Stimulated activated CD8-positive, alpha-beta memory T cell treated with anti-CD3 and anti-CD28 coated beads, Interleukin-4, amount 100 ng/mL, for 1 hour (primary cell): ENCODE measurements around the gene TMEM256.
A peak's percentile ranks its signal among the peaks of the same experiment; 100 is the strongest.

Source experiments
- DNase-seq, 2 donors: peaks; one replicate each; pipeline ENCODE4 v3.0.0-alpha.2; 2020; ENCODE audit warnings: low read depth in 2 of 2, low spot score in 1 of 2

Gene TMEM256

DNA sequence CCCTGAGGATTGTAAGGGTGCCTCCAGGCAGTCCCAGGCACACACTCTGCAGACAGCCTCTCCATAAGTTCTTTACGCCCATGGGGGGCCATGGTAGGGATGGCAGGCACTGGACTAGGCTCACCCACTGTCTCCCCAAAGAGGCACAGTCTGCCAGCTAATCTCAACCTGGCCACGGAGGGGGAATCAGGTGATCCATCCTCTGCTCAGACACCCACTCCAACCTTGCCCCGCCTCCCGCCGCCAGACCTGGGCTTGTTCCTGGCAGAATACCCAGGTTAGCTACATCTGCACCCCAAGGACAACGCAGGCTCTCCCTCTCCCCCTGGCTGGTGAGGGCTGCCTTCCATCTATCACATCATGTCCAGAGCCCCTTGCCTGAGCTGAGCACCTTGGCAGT is 5.0 kb upstream of the TMEM256 start:
- DNase-seq = no peak

DNA sequence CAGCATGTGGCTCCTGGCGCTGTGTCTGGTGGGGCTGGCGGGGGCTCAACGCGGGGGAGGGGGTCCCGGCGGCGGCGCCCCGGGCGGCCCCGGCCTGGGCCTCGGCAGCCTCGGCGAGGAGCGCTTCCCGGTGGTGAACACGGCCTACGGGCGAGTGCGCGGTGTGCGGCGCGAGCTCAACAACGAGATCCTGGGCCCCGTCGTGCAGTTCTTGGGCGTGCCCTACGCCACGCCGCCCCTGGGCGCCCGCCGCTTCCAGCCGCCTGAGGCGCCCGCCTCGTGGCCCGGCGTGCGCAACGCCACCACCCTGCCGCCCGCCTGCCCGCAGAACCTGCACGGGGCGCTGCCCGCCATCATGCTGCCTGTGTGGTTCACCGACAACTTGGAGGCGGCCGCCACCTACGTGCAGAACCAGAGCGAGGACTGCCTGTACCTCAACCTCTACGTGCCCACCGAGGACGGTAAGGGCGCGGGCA is 4.4 kb upstream of the TMEM256 start:
- no peak for DNase-seq

DNA sequence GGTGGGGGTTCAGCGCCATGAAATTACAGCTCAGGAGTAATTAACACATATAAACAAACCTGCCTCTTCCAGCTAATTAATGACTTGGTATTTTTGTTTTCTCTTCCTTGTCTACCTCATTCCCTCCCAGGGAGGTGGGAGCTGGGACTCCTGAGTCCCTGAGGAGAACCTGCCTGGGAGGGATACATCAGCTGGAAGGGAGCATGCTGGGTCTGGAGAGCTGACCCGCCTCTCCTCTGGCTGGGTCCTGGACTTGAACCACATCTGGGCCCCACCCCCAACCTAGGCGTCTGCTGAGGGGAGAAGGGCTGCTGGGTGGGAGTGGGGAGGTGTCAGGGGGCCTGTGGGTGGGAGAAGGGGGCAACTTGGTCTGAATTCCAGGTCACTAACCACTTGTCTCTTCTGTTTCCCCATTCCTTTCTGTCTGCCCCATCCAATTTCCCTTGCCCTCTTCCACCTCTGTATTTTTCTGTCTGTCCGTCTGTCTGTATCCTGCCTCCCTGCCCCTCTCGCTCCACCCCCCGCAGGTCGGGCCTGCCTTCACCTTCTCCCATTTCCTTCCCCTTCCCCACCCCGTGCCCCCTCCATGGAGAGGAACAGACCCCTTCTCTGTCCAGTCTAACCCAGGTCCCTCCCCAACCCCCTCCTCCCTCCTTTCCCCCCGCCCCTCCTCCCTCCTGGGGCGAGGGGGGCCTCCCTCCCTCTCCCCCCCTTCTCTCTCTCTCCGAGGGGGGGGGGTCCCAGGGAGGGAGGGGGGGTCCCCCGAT is 3.8 kb upstream of the TMEM256 start, which contains the start of gene NLGN2:
Gene NLGN2 (plus strand): TSS at position 361 of the 767 bp plus-strand sequence. CDS start 411 bp downstream, outside the sequence.
- DNase-seq = no peak

DNA sequence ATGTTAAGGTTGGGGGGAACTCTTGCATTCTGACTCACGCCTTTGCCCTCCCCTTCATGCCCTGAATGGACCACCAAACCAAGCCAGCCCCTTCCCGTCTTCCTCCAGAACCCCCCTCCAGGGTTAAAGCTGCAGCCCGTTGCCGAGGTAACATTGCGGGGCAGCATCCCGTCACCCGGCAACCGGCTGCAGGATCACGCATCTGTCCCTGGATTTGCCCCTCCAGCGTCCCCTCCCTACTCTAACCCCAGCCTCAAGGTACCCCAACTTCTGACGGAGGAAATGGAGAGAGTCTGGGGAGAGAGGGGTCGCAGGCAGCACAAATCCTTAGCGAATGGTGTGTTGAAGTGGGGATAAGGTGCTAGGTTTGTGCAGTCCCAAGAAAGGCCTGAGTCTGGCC is 3.2 kb upstream of the TMEM256 start:
- no peak for DNase-seq

DNA sequence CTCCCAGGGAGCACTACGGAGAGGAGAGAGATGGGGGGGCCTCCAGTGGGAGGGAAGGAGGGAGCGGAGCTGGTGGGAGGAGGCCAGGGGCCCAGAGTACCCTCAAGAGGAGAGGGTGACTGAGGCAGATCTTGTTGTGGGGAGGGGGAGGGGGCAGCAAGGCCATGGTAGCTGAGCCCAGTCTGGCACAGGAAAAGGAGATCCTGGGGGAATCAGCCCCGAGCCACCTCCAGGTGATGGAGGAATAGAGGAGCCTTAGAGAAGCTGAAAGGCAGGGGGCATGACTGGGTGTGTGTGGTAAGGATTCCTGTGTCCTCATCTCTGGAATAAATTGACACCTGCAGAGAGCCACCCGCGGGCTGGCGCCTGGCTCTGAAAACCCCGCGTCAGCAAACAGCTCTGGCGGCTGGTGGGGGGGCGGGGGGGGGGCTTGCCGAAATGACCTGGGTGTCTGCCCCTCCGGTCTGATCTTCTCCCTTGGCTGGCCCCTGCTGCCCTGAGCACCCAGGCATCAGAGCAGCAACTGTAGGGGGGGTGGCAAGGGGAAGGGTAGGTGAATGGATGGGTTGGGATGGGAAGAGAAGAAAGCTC is 2.4 kb upstream of the TMEM256 start:
- DNase-seq = no peak

DNA sequence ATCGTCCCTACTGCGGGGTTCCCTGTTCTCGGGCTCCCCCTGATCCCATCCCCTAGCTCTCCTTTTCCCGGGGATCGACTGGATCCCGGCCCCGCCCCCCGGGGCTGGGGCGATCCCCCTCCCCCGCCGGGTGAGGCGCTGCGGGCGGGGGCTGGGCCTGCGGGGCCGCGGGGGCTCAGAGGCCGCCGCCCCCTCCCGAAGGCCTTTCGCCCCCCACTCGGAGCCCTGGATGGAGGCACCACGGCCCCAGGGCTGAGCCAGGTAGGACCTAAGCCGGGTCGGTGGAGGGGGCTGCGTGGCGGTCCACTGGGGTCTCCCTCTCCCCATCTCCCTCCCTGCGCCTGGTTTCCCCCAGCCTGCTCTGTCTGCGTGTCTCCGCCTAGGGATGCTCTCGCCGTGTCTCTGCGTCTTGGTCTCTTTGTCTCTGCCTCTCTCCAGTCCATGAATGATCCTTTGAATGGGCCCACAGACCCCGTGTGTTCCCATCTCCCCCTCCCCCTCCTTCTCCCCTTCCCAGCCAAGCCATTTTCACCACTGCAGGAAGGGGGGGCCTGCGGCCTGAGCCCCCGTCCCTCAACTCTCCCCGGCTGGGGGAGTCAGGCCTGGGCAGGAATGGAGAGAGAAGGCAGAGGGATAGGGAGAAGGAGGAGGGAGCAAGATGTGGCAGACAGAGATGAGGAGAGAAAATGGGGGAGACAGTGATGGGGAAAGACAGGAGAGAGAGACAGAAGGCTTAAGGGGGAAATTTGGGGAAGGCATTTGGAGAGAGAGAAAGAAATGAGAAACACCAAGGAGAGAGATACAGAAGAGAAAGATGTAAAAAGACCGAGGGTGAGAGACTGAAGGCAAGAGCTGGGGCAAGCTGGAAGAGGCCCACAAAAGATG is 1.7 kb upstream of the TMEM256 start:
- no peak for DNase-seq

DNA sequence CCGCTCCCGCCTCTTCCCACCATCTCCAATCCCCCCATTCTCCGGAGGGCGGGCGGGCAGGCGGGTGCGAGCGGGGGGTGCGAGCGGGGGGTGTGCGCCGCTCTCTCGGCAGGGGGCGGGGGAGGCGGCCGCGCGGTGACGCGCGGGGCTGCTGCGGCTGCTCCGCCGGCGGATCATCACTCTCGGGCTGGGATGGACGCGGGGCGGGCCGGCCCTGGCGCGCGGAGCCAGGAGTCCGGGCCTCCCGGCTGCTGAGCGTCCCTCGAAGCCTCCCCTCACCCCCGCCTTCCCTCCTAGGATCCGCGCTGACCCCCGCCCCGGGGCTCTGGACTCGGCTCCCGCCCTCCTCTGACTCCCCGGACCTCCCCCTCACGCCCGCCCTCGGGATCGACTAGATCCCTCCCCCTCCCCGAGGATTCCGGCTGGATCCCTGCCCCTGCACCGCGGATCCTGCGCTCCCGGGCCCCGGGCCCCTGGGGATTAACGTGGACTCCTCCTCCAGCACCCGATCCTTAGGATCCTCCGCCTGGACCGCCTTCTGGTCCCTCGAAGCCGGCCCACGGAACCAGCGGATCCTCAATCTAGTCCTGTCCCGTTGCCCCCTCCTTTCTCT is 946 bp upstream of the TMEM256 start:
- peak in 1 of 2 donors; percentile 45 for DNase-seq

DNA sequence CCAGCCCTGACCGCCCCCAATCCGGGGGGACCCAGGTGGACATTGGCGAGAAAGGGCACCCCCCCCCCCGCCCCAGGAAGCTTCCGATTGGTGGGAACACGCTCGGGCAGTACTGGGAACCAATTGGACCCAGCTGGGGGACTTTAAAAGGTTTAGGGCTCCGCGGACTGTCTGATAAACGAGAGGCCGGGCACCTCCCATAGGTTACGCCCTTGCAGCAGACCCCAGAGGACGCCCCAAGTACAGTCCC is 245 bp downstream of the TMEM256 start:
- no peak for DNase-seq

DNA sequence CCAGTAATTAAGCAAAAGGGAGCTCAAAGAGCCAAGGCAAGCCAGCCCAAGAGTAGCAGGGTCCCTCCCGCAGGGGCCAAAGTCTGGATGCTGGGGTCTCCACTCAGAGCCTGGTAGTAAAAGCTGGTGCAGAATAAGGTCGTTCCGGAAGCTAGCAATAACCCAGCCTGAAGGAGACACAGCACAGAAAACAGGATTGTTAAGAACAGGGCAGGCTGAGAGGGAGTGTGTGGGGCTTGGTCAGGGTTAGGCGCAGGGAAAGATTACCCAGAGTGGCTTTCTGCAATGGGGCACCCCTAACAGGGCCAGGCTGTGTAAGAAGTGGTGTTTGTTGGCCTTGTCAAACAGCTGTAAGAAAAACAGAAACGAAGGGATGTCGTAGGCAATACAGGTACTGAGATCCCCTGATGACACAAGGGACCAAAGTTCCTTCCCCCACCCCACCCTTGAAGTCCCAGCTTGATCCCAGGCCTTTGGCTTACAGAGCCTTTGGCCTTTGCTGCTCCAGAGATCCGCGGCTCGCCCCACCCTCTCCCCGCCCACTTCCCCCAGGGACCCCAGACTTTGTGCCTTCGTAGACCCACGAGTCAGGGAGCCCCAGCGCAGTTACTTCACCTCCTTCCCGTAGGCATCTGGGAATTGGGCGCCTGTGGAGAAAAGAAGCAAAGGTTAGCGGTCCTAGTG is 712 bp downstream of the TMEM256 start:
- no peak for DNase-seq

DNA sequence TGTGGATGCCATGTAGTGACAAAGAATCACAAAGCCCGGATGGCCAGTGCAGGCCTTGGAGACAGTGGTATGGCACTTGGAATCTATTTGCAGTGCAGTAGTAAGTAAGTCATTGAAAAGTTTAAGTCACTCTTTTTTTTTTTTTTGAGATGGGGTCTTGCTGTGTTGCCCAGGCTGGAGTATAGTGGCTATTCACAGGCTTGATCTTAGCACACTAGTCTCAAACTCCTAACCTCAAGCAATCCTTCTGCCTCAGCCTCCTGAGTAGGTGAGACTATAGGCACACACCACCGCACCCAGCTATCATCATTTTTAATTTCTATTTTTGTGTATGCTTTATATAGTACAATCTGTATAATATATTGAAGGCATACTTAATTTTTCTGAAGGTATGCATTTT is 5.3 kb downstream of the TMEM256 start:
- no peak for DNase-seq

DNA sequence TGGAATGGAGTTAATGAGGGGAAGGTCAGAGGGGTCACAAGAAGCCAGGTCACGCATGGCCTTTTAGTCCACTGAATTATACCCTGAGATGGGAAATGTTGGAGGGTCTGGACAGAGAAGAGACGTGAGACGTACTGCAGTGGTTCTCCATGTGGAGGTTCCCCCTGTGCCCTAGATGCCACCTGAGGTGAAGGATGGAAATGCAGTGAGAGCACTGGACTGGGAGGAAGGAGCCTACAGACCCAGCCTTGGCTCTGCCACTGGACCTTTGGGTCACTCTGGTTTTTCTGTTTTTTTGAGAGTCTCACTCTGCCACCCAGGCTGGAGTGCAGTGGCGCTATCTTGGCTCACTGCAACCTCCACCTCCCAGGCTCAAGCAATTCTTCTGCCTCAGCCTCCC is 7.8 kb downstream of the TMEM256 start:
- DNase-seq = no peak

DNA sequence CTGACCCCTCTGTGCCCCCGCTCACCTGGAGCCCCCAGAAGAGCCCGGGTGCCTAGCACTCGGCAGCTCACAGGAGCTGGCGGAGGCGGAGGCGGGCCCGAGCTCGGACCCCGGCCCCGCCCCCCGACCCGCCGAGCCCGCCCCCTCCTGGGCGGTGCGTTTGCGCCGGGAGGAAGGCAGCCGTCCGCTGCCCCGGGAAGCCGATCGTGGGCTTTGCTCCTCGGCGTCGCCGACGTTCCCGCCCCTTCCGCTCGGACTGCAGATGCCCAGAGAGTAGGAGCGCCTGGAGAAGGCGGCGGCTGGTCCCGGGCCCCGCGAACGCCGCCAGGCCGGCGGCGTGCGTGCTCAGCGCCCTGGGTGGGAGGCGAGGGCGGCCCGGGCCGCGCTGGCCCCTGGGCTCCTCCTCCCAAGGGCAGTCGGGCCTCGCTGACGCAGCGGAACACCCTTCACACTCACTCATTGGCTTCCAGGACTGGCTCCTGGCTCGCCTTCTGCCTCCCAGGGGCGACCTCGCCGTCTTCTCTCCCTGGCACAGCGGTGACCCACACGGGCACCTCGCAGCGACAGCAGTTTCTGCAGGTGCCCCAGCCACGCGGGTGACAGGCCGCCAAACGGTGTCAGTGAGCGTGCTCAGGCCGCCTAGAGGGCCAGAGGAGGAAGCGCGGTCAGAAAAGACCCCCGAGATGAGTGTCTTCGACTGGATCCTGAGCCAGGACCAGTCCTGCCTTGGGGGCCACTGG is 9.3 kb downstream of the TMEM256 start, which contains the start of gene PLSCR3:
Gene PLSCR3 (minus strand): TSS at position 74 of the 740 bp plus-strand sequence. CDS start 415 bp downstream, outside the sequence.
- peak; percentile 60 to 65 for DNase-seq

DNA sequence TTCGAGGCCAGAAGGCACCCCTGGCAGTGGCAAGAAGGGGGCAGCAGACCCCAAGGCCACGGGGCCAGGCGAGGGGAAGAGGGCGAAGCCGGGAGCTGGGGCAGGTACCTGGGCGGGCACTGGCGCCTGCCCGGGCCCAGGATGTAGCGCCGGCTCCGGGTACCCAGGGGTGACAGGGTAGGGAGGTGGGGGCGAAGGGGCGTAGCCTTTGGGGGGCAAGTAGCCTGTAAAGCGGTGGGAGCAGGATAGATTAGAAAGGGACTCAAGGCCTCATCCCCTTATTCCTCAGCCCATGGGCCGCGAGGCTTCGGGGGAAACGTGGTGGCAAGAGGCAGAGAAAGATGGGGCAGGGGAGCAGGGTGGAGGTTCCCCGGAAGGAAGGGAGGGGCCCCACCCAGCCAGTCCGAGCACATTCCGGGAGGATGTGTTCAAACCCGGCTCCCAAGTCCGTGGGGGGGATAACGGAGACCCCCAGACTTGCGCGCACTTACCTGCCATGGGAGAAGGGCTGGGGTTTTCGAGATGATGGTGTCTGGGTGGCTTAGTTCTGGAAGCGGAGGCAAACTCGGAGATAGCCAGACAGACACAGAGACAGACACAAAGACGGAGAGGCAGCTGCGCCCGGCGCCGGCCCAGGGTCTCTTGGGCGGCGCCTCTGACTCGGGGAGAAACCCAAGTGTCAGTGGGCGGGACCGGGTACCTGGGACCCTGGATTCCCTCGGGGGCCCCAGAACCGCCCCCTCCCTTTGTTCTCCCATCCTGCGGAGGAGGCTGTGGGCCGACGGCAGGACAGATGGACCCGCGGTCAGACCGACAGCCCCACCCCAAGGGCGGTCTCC is 10.1 kb downstream of the TMEM256 start:
- peak; percentile 36 to 42 for DNase-seq

DNA sequence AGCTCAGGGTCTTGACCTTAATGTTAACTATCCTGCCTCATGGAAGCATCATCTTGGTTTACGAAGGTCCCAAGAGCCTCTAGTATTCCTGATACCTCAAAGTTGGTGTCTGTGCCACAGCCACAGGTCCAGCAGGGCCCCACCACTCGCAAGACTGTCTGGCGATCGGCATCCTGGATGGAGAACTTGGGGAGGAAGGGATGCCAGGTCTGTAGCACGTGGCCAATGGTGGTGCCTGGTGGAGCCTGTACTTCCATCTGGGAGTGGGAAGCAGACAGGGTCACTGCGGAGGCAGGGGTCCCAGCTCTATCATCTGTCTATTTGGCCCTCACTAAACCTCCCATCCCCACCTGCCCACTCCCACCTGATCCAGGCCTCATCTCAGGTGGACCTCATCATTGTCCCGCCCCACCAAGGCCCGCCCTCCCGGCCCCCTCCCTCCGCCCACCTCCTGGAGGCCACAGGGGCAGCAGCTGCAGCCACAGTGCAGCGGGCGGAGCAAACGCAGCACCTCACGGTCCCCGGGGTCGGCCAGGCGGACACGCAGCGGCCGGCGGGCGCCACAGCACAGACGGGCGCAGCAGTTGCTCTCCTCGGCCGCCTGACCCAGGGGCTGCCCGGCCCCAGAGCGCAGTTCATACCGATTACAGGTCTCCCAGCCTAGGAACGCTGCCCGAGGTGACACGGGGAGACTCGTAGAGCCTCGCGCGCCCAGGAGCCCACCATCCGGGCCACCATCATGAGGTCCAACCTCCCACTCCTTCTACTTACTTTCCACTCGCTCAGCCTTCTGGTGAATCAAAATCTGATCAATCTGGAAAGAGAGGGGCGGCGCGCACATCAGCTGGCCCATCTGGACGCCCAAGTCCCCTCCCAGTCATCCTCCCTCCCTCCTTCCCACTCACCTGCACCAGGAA is 10.9 kb downstream of the TMEM256 start:
- no peak for DNase-seq

DNA sequence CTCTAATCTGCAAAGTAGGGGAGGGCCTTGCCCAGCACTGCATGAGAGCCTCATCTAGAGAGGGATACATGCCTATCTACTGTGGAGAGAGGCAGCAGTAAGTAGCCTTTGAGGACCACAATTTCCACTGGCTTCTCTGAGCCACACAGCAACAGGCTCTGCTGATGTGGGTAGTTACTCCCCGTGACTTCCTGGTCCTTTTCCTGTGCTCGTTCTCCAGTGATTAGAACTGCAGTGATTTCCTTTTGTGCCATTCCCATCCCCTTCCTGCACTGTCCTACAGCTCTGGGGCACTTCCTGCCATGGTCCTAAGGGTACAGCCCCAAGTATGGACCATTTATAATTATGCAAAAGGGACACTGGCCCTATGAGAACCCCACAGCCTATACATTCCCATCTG is 12.6 kb downstream of the TMEM256 start:
- DNase-seq = no peak

DNA sequence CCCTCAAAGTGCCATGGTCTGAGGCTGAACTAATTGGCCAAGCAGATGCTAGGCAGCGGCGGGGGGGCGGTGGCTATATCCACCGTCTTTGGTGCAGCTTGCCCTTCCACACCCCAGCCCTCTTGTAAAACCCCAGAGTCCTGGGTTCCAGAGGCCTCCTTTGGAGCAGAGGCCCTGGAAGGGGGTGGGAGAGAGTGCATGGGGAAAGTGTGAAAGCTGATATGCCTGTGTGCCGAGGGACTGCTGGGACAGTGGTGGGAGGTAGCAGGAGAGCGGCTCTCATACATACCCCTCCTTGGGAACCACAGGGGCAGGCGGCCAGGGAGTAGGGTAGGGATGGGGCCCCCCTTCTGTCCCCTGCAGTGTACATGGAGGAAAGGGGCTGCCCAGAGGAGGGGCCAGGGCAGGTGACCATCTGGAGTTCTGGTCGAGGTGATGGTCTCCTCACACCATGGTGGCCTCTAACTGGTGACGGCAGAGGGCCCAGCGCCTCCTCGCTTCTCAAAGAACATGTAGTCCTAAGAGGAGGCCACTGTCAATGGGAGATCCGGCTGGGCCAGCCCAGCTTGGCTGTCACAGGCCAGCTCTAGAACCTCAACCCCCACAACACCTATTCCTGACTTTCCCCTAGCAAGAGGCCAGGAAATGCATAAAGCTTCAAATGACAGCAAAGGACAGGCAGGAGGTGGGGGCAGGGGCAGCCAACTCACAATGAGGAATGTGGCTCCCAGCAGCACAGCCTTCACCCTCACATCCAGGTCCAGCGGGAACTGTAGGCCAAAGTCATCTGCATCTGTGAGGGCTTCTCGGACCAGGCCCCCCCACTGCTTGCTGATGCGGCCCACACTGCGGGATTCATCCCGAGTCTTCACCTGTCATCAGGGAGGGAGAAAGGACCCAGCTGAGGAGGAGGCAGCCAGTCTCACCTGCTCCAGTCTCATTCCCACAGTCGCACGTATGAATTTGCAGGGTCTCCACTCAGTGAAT is 13.7 kb downstream of the TMEM256 start:
- no peak for DNase-seq

DNA sequence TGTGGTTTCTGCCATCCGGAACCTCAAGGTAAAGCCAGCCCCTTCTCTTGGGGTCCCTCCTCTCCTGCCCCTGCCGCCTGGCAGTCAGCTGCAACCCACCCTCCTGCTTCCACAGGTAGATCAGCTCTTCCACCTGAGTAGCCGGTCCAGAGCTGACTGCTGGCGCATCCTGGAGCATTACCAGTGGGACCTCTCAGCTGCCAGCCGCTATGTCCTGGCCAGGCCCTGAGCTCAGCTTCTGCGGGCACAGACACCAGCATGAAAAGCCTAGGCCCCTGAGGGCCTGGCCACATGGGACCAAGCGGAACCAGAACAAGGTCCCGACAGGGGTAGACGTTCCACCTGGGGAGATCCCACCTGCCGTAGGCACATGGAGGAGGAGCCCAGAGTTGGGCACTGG is 15.0 kb downstream of the TMEM256 start:
- DNase-seq = no peak
